Stimulated activated CD4-positive, alpha-beta T cell treated with anti-CD3 and anti-CD28 coated beads, Interleukin-1b, Interleukin-23, amount 100 ng/mL, for 24 hours (primary cell): ENCODE results near the gene SNX11.

ENCODE experiments used
- DNase-seq, 4 experiments: peaks; one replicate each; pipeline ENCODE4 v3.0.0-alpha.2; 2020; ENCODE audit warnings: low read depth in 4 of 4, low spot score in 1 of 4

Gene SNX11

DNA sequence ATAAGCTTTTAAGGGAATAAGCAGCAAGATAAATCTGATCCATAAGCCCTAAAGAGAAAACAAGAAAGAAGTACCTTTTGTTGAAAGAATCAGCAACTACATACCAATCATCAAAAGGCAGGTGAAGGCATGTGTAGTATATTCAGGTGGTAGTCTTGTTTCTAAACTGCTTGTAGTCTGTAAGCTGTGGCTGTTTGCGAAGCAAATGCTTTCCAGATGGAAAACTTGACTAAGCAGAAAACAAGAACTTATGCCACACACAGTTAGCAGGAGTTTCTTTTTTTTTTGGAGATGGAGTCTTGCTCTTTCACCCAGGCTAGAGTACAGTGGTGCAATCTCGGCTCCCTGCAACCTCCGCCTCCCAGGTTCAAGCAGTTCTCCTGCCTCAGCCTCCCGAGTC, 12.0 kb upstream of the SNX11 start:
- no peak for DNase-seq

DNA sequence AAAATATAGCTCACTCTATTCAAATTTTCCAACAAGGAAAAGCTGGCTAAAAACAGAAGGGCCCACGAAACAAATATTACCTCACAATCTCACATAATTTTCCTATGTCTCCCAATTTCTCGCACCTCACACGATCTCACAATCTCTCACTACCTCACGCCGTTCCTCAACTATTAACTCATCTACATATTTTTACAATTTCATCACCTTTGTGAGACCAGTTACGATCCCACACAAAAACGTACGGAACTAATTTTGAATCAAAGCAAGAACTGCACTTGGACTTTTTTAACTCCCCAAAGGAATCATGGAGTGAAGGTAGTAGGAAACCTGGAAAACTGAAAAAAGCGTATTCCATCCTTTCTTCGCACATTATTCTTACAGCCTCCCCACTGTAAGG, 7.4 kb upstream of the SNX11 start:
- no peak for DNase-seq

DNA sequence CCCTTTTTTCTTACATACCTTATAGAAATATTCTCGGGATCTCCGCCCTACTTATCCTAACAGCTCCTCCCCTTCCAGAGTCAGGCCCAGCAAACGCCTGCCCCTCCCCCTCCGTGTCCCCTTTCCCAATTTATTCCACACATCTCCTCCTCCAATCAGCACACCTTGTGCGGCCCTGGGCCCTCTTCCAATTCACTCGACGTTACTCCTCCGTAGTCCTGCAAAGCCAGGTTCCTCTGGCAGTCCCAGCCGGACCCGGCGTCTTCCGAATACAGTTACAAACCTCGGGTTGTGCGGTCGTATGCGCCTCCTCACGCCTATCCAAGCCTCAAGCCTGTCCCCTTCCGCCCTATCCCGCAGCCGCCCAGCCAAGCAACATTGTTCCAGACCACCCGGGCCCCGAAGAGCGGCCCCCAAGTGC, 7.0 kb upstream of the SNX11 start:
- no peak for DNase-seq

DNA sequence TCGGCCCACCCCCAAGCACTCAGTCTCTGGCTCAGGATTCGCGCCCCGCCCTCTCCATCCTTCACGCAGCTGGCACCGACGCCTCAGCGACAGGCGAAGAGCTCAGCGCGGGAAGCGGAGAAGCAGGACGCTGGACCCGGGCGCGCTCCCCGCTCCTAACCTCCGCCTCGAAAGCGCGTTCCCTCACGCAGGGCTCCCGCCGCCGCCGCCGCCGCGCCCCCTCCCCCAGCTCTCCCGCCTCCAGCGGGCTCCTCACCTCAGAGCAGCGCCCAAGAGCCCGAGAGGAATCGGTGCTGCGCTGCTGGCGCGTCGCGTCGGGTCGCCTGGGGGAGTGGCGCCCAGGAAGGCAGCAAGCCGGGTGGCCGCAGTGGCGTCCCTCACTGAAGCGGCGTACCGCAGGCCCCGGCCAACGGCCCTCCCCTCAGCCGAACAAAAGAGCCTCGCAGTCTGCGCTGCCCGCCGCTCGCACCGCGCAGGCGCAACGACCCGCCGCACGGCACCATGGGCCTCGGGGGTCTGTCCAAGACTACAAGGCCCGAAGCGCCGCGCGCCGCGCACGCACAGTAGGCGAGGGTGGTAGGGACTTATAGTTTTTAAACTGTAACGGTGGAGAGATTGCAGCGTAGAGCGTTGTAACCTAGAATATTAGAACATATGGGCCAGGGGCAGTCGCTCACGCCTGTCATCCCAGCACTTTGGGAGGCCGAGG, 6.4 kb upstream of the SNX11 start, which contains the start of gene CBX1:
Gene CBX1 (minus strand): TSS at position 467 of the 709 bp plus-strand sequence. CDS start 24,474 bp downstream, outside the sequence.
- DNase-seq: peak; percentile 79 to 92 (median 88)

DNA sequence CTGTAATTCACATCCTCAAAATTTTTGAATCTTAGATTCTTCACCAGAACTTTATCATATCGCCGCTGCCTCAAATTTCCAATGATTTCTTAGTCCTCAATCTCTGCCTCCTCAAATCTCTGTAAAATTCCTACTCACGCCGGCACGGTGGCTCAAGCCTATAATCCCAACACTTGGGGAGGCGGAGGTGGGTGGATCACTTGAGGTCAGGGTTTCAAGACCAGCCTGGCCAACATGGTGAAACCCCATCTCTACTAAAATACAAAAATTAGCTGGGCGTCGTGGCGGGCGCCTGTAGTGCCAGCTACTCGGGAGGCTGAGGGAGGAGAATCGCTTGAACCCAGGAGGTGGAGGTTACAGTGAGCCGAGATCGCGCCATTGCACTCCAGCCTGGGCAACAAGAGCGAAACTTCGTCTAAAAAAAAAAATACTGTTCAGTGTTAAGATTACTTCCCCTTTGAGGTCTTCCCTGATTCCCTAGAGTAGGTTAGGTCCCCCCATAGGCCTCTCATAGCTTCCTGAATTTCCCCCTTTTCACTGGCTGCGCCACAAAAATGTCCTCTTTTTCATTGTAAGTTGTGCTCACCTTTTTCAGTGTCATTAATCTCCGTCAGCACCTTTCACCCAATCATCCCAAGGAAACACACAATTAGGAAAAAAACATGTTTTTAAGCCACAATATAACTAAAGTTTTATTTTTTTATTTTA, 5.4 kb upstream of the SNX11 start:
- DNase-seq: no peak

DNA sequence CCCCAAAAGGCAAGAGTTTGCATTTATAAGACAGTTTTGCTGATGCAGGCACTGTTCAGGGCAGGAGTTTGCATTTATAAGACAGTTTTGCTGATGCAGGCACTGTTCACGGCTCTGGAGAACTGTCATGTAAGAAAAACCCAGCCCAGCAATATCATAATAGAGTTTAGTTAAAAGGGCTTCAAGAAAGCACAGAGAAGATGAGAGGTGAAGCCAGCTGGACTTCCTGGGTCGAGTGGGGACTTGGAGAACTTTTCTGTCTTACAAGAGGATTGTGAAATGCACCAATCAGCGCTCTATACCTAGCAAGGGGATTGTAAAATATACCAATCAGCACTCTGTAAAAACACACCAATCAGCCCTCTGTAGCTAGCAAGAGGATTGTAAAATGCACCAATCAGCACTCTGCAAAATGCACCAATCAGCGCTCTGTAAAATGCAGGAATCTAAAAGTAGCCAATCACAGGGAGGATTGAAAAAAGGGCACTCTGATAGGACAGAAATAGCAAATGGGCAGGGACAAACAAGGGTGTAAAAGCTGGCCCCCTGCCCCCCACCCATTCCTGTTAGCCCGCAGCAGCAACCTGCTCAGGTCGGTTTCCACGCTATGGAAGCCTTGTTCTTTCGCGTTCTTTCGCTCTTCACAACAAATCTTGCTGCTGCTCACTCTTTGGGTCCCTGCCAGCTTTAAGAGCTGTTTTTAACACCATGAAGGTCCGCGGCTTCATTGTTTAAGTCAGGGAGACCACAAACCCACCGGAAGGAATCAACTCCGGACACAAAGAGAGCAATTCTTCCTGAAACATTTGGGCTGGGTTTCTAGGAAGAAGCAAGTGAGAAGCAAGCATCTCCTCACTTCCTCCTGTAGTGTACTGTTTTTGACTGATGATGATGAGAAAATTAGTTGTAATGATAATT, 4.5 kb upstream of the SNX11 start:
- DNase-seq: no peak

DNA sequence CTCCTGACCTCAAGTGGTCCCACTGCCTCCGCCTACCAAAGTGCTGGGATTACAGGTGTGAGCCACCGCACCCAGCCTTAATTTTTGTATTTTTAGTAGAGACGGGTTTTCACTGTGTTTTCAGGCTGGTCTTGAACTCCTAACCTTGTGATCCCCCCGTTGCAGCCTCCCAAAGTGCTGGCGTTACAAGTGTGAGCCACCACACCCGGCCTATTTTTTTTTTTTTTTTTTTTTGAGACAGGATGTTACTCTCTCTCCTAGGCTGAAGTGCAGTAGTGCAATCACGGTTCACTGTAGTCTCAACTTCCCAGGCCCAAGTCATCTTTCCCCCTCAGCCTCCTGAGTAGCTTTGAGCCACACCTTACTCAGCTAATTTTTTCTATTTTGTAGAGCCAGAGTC, 3.1 kb upstream of the SNX11 start:
- DNase-seq: no peak

DNA sequence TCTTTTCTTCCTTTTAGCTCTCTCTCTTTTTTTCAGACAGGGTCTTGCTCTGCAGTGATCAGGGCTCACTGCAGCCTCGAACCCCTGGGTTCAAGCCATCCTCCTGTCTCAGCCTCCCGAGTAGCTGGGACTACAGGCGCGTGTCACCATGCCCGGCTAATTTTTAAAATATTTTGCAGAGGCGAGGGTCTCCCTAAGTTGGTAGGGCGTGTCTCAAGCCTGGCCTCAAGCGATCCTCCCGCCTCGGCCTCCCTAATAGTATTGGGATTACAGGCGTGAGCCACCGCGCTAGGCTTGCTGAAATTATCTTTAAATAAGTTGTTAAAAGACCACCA, 797 bp upstream of the SNX11 start:
- no peak for DNase-seq

DNA sequence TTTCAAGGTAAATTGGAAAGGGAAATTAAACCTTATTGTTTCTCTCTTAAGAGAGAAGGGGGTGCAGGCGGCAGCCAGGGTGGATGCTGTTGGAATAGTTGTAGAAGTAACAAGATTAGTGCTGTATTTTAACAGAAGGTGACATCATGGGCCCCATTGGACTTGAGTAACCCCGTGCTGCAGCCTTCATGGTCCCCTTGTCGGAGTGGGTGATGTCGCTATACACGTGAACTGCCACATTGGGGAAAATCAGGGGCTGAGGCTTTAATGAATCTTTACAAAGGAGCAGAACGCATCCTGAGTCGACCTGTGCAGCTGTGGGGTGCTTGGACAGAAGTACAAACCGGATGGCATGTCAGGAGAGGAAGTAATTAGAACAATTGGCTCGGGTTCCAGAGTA, 3.2 kb downstream of the SNX11 start:
- DNase-seq: no peak

DNA sequence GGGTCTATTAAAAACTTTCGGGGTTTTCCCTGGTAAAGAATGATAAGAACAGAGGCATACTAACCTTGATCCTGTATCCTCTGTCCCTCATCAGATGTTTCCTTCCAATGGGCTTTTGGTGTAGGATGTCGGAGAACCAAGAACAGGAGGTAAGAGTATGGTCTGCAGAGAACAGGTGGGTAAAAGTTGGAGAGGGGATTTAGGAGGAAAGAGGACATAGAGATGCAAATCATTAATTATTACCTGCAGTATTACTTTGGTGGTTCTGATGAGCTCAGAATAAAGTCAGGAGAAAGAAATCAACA, 4.3 kb downstream of the SNX11 start:
- no peak for DNase-seq

DNA sequence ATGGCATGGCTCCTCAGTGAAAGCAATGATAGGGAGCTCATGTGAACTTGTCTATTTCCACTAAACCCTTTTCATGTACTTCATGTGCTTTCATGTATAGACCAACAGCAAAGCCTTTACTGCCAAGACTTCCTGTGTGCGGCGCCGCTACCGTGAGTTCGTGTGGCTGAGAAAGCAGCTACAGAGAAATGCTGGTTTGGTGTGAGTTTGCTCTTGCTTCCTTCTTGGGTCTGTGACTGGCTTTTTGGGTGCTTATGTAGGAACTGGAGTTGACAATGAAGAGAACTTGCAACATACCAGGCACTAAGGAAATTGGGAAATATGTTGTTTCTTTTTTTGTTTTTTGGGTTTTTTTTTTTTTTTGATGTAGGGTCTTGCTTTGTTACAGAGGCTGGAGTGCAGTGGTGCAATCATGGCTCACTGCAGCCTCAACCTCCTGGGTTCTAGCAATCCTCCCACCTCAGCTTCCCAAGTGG, 5.7 kb downstream of the SNX11 start:
- no peak for DNase-seq

DNA sequence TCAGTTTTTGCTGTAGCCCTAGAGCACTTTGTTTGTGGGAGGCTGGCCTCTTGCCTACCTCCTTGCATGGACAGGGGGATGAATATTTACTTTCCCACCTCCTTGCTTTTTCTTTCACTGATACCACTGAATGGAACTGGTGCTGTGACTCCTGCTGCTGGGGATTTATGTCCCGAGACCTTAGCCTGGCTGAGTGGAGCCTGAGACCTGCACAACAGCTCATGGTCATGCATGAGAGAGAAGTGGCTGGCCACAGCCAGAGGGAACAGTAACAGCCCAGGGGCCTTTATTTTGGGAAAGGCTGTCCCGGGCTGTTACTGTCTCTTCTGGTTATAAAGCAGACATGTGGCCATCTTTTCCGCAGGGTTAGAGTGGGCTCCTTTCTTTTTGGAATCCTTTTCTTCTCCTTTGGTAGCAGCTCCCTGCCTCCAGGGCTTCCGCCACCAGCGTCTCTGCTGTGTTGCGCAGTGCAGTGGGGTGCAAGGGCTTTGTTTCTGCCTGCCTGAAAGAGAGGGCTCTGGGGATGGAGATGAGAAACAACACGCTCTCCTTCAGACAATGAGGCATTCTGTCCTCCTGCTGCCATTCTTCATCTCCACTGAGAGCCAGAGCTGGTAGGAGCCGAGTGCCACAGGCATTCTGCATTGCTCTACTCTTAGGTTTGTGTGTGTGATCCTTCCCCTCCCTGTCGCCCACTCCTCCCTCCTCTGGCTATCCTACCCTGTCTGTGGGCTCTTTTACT, 14.5 kb downstream of the SNX11 start:
- DNase-seq: no peak

DNA sequence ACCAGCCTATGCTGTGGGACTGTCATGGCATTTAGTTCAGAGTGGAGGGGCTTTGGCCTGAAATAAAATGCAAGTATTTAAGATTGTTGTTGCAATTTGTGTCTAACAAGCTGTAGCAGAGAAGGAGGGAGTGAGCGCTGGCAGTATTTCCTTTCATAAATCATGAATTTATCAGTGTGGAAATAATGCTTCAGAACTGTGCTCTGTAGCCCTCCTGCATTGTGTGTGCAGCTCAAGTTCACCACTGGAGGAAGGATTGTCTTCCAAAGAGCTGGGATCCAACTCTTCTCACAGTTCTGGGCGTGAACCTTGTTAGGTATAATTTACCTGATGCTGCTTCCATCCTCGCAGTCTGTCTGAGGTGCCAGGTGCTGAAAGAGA, 15.1 kb downstream of the SNX11 start:
- no peak for DNase-seq

DNA sequence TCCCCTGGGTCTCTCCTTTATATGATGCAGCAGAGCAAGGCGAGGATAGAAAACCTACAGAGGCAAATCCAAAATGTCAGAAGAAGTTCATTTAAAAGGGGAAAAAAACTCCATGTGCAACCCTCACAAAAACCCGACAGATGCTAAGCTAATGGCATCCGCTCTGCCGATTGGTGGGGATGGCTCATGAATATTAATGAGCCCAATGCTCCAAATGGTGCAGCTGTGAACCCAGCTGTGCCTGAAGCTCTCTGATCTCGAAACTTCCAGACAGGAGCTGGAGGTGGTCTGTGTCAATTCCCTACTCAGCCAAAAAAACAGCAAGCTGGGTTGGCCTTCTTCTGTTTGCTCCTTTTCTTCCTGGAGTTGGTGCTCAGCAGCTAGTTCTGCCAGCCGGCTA, 15.5 kb downstream of the SNX11 start:
- DNase-seq: no peak

DNA sequence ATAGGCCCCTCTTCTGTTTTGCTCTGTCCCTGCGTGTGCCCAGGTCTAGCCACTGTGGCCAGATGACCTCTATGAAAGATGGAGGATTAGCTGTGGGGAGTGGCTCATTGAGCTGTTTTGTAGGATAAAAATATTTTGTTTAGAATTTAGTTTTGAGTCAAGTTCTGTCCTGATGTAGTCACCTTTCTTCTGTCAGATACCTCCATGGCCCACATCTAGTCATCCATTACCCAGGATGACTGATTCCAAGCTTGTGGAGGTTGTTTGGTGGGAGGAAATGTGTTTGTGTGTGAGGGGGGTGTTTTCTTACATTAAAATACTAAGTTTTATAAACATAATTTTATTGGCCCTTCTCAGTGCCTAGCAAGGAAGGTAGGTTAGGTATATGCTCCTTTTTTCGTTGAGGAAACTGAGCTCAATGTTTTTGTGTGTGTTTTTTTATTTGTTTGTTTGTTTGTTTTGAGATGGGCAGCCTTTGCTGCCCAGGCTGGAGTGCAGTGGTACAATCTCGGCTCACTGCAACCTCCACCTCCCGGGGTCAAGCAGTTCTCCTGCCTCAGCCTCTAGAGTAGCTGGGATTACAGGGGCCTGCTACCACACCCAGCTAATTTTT, 16.3 kb downstream of the SNX11 start:
- no peak for DNase-seq

DNA sequence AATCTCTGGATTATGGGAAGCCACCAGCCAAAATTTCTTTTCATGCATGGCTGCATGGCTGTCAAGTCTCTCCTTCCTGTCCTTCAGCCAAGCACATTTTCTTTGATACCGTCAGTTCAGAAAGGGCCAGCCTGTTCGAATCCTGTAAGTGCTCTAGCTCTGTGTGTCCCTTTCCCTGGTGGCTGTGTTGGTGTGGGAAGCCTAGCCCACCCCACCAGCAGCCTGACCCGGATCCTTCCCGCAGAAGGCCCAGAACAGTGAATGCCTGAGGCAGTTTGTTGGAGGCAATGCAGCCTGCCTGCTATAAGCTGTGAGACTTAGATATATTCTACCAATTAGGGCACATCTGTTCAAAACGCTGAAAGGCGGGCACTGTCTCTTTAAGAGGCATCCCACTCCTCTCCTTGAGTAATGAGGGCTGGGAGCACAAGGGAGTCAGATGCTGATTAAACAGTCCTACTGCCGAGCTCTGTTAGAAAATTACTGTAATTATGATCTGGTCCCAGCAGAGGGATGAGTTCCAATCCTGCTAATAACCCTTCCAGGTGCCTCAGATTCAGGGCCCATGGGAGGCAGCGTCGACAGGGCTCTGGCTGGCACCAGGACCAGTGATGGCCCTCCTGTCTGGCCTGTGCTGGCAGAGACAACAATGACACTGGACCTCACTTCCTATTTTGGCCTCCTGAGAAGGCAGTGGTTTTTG, 18.4 kb downstream of the SNX11 start:
- no peak for DNase-seq

DNA sequence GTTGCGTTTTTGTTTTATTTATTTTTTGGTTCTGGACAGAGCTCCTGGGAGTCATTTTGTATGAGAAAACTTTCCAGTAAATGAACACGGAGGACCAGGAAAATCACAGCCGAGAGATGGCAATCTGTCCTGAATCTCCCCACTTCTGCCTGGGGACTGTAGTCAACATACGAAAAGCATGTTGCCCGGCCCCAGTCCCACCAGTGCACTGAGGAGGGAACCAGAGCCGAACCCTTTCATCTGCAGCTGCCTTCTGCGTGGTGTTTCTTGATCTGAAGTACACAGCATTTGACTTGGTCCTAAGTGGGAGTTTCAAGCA, 18.9 kb downstream of the SNX11 start:
- no peak for DNase-seq

DNA sequence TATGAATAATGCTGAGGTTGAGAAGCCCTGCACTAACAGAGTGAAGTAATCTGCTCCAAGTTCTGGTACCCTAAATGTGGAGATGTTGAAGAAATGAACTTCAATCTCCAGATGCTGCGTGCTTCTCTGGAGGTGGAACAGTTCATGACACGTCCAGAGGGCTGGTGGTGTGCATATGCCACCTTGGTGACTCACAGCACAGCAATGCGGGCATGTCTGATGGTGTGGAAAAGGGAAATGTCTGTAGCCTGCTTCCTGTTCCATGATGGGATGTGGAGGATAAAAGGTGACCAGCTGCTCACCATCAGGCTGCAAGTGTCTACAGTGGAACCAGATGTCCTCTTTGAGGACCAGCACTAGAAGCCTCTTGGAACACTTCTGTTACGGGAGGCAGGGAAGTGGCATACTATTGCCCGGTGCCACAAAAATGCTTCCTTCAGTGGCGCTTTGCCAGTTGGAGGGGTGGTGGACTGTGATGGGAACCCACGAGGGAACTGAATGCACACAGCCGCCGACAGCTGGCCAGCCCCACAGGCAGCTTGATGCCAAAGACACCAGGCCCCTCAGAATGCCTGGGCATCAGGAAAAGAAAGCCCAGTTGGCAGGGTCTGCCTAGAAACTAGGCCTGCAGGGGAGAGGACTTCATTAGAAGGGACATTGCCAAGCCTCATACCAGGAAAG, 19.9 kb downstream of the SNX11 start:
- DNase-seq: no peak

DNA sequence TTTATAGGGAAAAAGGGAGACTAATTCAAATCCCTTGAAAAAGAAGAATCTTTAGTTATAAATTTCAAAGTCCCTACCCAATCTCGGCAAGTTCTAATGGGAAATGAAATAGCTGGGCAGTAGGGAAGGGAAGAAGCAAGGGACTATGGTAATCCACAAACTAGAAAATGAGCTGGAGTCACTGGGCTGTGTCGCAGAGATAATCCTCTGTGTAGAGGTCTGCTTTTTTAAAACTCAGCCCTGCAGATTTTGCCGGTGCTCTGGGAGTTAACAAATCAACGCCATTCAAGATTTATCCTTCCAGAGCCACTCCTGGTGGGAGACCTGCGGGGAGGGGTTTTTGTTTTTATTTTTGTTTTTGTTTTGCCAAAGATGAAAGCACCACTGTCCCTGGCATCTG, 20.8 kb downstream of the SNX11 start:
- DNase-seq: no peak

DNA sequence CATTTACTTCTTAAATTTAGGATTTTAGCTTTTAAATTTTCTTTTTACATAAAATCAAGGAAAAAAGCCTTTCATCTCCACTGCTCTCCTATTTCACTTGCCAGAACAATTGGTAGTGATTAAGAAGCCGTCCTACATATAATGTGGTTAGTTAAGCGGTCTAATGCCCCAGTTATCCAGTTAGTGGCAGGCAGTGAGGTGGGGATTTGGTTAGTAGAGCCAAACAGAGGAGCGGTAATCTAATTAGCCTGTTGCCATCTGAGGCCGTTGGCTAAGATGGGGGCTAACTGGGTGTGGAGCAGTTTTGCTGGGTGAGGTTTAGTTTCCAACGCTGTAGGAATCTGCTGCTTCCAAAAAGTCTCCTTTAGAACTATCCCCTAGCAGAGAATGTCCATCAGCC, 22.4 kb downstream of the SNX11 start:
- no peak for DNase-seq
